LNCaP clone FGC (cell line): ENCODE data around the gene CAPN9.

Experiments used
- DNase-seq: peaks from one replicate; pipeline ENCODE4 v3.0.0-alpha.2; 2011; ENCODE audit warnings: low read depth
- H3K4me3 ChIP-seq: 2 replicates; pipeline ENCODE4 v1.5.1; 2011; ENCODE audit warnings: mild to moderate bottlenecking, low read depth, low read length, control low read depth
- TF ChIP-seq, protein P1 (sequence below): IDR thresholded peaks from 2 replicates; pipeline ENCODE4 v1.5.1; 2012; ENCODE audit warnings: mild to moderate bottlenecking; ENCODE audit not compliant: control insufficient read depth, insufficient read depth; ENCODE audit errors: extremely low read depth

CAPN9 gene

DNA sequence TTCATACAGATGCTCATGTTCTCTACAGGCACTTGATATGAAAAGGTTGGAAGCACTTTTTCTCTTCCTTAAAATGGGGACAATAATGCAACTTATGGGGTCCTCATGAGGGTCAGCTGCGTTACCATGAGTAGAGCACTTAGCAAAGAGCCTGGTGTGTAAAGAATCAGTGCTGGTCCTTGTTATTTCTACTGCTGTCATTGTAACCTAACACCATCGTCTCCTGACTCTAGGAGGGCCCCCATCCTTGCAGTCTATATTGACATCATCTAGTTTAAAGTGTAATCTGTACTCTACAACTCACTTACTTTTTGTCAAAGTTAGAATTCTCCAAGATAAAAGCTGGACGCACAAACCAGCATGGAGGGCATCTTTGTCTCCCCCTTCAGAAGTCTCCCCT lies 2.4 kb downstream of the CAPN9 start:
- TF ChIP-seq, protein P1, sequence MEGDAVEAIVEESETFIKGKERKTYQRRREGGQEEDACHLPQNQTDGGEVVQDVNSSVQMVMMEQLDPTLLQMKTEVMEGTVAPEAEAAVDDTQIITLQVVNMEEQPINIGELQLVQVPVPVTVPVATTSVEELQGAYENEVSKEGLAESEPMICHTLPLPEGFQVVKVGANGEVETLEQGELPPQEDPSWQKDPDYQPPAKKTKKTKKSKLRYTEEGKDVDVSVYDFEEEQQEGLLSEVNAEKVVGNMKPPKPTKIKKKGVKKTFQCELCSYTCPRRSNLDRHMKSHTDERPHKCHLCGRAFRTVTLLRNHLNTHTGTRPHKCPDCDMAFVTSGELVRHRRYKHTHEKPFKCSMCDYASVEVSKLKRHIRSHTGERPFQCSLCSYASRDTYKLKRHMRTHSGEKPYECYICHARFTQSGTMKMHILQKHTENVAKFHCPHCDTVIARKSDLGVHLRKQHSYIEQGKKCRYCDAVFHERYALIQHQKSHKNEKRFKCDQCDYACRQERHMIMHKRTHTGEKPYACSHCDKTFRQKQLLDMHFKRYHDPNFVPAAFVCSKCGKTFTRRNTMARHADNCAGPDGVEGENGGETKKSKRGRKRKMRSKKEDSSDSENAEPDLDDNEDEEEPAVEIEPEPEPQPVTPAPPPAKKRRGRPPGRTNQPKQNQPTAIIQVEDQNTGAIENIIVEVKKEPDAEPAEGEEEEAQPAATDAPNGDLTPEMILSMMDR: no peak
- DNase-seq: no peak
- no peak overlapping the region for H3K4me3 ChIP-seq

DNA sequence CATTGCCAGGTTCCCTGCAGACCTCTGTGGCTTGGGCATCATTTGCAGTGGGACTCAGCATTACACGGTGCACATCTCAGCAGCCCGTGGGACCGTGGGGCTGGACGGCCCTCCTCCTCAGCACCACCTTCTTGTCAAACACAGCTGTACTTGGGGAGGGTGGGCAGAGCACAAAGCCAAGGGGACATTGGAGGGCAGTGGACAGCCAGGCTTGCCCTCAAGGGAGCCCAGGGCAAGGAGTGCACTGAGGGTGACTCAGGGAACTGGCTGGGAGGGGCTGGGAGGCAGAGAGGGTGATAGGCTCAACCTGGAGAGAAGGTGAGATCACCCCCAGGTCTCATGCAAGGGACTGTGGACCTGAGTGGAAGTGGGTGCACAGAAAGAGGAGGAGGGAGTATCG lies 3.4 kb downstream of the CAPN9 start:
- TF ChIP-seq, protein P1: no peak
- no peak overlapping the region for H3K4me3 ChIP-seq
- no peak for DNase-seq

- TF ChIP-seq, protein P1: no peak
- no peak for DNase-seq
- no peak overlapping the region for H3K4me3 ChIP-seq
These were observed 3.9 kb downstream of the CAPN9 start for GRCh38 chr1:230750986-230751625.

GRCh38 chr1:230752407-230752806 lies 5.2 kb downstream of the CAPN9 start:
- TF ChIP-seq, protein P1: 0 out of 2 replicates have a peak, but pooled peaks have one; percentile 7
- peak; percentile 69 for DNase-seq
- H3K4me3 ChIP-seq: peak overlapping the region; percentile 28; the same call in 1 of the 2 replicates

- H3K4me3 ChIP-seq: no peak overlapping the region
- DNase-seq: no peak
- TF ChIP-seq, protein P1: no peak
These were observed 6.0 kb downstream of the CAPN9 start for GRCh38 chr1:230753191-230753585.

DNA sequence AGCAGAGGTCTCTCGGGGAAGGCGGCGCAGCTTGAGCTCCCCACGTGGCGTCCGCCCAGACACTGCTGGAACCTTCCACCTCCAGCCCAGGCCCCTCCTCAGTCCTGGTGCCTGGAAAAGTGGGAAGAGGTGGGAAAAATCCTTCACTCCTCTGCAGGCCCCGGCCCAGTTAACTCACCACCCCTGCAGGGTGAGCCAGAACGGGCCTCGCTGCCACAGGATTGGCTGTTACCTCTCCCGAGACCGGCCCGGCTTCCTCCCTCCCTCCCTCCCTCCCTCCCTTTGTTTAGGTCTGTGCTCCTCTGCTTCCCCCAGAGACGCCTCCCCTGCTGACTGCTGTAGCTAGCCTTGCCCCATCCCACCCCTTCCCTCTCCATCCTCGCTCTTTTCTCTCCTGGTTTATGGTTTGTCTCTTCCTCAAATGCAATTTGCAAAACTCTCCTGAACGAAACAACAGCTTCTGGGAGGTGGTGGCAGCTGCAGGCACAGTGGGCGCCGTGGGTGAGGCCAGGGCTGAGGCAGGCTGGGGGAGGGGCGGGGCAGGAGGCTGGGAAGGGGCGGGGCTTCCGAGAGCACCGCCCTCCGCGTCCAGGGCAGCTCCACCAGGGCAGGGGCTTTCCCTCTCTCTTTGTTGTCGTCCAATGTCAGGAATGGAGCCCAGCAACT lies 6.5 kb downstream of the CAPN9 start:
- TF ChIP-seq, protein P1: no peak
- no peak overlapping the region for H3K4me3 ChIP-seq
- no peak for DNase-seq
